Measurements from ENCODE around the gene RAP1GDS1. TPM values are rescaled to one million over a fixed set of nuclear protein-coding genes. Genes with fewer than 3 reads are reported as not detected.

Gene RAP1GDS1
- polyA plus RNA-seq, 1 donor (not counting 4 experiments of a cell fraction or from before 2014, with no cell fraction given) = 58.1 TPM

DNA sequence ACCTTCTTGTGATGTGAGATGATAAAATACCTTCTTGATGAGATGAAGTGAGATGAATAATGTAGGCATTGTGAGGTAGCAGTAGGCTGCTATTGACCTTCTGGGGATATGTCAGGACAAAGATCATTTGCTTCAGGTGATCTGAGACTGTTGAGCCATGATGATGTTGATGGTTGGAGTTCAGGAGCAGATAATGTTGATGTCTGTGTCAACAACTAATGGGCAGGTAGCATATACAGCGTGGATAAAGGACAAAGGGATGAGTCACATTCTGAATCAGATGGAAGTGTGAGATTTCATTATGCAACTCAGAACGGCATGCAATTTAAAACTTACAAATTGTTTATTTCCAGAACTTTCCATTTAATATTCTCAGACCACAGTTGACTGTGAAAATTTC lies 57.3 kb downstream of the RAP1GDS1 start:
- Histone ChIP-seq H4K20me1 (ENCODE audit: control insufficient read depth, extremely low read depth, insufficient read depth, low read length) (no peaks in the 10 kb centered on the region), H3K9me1 (ENCODE audit: control insufficient read depth, extremely low read depth, insufficient read depth, low read length) (no peaks in the 10 kb centered on the region), H2AFZ (ENCODE audit: control insufficient read depth, low read length) (no peak overlapping the region), H3K27me3 (ENCODE audit: control insufficient read depth, extremely low read depth, insufficient read depth, low read length) (no peaks in the 10 kb centered on the region), H3K4me3 (ENCODE audit: control insufficient read depth in 2 of 3, extremely low read depth in 1 of 3, insufficient read depth in 2 of 3, low read depth in 1 of 3, low read length in 3 of 3) (no peak overlapping the region), H3K36me3 (ENCODE audit: control insufficient read depth in 2 of 2, extremely low read depth in 1 of 2, insufficient read depth in 2 of 2, low read length in 2 of 2) (peaks cover 0 to 4% of the 10 kb centered on the region in 2 experiments), H3K9ac (ENCODE audit: control insufficient read depth, extremely low read depth, insufficient read depth, low read length) (no peak overlapping the region), H3K79me2 (ENCODE audit: control insufficient read depth, insufficient read depth, low read length) (peaks cover 16% of the 10 kb centered on the region), H3K4me2 (ENCODE audit: control insufficient read depth, extremely low read depth, insufficient read depth, low read depth, low read length) (no peak overlapping the region), H3K9me3 (ENCODE audit: control insufficient read depth, low read depth, low read length) (no peaks in the 10 kb centered on the region), H3K27ac (ENCODE audit: control insufficient read depth, insufficient read depth, low read length) (no peak overlapping the region), H3K4me1 (ENCODE audit: control insufficient read depth, extremely low read depth, insufficient read depth, low read length) (no peaks in the 10 kb centered on the region)
- dilution Hi-C loops (cut with MboI; ENCODE audit: extremely low pct_ligation_motif_present, low sequenced_read_pairs) = no loop called here
- peak; percentile 32 for DNase-seq (ENCODE audit: low read depth, low spot score)
- TF ChIP-seq, protein P1, sequence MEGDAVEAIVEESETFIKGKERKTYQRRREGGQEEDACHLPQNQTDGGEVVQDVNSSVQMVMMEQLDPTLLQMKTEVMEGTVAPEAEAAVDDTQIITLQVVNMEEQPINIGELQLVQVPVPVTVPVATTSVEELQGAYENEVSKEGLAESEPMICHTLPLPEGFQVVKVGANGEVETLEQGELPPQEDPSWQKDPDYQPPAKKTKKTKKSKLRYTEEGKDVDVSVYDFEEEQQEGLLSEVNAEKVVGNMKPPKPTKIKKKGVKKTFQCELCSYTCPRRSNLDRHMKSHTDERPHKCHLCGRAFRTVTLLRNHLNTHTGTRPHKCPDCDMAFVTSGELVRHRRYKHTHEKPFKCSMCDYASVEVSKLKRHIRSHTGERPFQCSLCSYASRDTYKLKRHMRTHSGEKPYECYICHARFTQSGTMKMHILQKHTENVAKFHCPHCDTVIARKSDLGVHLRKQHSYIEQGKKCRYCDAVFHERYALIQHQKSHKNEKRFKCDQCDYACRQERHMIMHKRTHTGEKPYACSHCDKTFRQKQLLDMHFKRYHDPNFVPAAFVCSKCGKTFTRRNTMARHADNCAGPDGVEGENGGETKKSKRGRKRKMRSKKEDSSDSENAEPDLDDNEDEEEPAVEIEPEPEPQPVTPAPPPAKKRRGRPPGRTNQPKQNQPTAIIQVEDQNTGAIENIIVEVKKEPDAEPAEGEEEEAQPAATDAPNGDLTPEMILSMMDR (optimal IDR thresholded peaks at IDR 0.05 in 1 of 3, IDR thresholded peaks at IDR 0.05 in 1 of 3, conservative IDR thresholded peaks at IDR 0.05 in 1 of 3; ENCODE audit: extremely low read depth in 1 of 3, insufficient read depth in 2 of 3, low read length in 3 of 3) = no peak
- TF ChIP-seq EZH2 (IDR thresholded peaks at IDR 0.05; ENCODE audit: low read length) = no peak
- FAIRE-seq = peak; percentile 64

GRCh38 chr4:98319021-98319420 lies 57.8 kb downstream of the RAP1GDS1 start:
- DNase-seq (ENCODE audit: low read depth, low spot score) (no peak), FAIRE-seq (no peak)
- H3K79me2 ChIP-seq (ENCODE audit: control insufficient read depth, insufficient read depth, low read length) = peaks cover 12% of the 10 kb centered on the region
- no peaks in the 10 kb centered on the region for H3K27me3 ChIP-seq (ENCODE audit: control insufficient read depth, extremely low read depth, insufficient read depth, low read length)
- H3K4me3 ChIP-seq (ENCODE audit: control insufficient read depth in 2 of 3, extremely low read depth in 1 of 3, insufficient read depth in 2 of 3, low read depth in 1 of 3, low read length in 3 of 3) = no peak overlapping the region
- no peak overlapping the region for H3K27ac ChIP-seq (ENCODE audit: control insufficient read depth, insufficient read depth, low read length)
- no peak overlapping the region for H3K9ac ChIP-seq (ENCODE audit: control insufficient read depth, extremely low read depth, insufficient read depth, low read length)
- dilution Hi-C loops (cut with MboI; ENCODE audit: extremely low pct_ligation_motif_present, low sequenced_read_pairs) = no loop called here
- no peaks in the 10 kb centered on the region for H4K20me1 ChIP-seq (ENCODE audit: control insufficient read depth, extremely low read depth, insufficient read depth, low read length)
- no peaks in the 10 kb centered on the region for H3K9me3 ChIP-seq (ENCODE audit: control insufficient read depth, low read depth, low read length)
- H3K4me2 ChIP-seq (ENCODE audit: control insufficient read depth, extremely low read depth, insufficient read depth, low read depth, low read length) = no peak overlapping the region
- no peak overlapping the region for H2AFZ ChIP-seq (ENCODE audit: control insufficient read depth, low read length)
- no peaks in the 10 kb centered on the region for H3K4me1 ChIP-seq (ENCODE audit: control insufficient read depth, extremely low read depth, insufficient read depth, low read length)
- peaks cover 0 to 4% of the 10 kb centered on the region in 2 experiments for H3K36me3 ChIP-seq (ENCODE audit: control insufficient read depth in 2 of 2, extremely low read depth in 1 of 2, insufficient read depth in 2 of 2, low read length in 2 of 2)
- TF ChIP-seq, protein P1 (optimal IDR thresholded peaks at IDR 0.05 in 1 of 3, IDR thresholded peaks at IDR 0.05 in 1 of 3, conservative IDR thresholded peaks at IDR 0.05 in 1 of 3; ENCODE audit: extremely low read depth in 1 of 3, insufficient read depth in 2 of 3, low read length in 3 of 3) = no peak
- no peak for TF ChIP-seq EZH2 (IDR thresholded peaks at IDR 0.05; ENCODE audit: low read length)
- no peaks in the 10 kb centered on the region for H3K9me1 ChIP-seq (ENCODE audit: control insufficient read depth, extremely low read depth, insufficient read depth, low read length)
